IPS-15b (cell line): ENCODE measurements around the gene TVP23C.
"Not testable (repeated sequence)": the region's sequence is repeated elsewhere in the genome, so short reads cannot be mapped to it uniquely, and the experiment has no call there.

Source experiments
- H3K27me3 ChIP-seq: one replicate; pipeline ENCODE4 v1.6.1; 2013; ENCODE audit warnings: low read length; ENCODE audit not compliant: control insufficient read depth, insufficient read depth
- H3K36me3 ChIP-seq: one replicate; pipeline ENCODE4 v1.6.1; 2013; ENCODE audit warnings: low read length; ENCODE audit not compliant: control insufficient read depth, insufficient read depth
- H3K4me1 ChIP-seq: one replicate; pipeline ENCODE4 v1.6.1; 2013; ENCODE audit warnings: mild to moderate bottlenecking, low read length; ENCODE audit not compliant: control insufficient read depth, insufficient read depth
- H3K4me3 ChIP-seq: one replicate; pipeline ENCODE4 v1.5.1; 2013; ENCODE audit warnings: low read depth, low read length
- H3K9ac ChIP-seq: one replicate; pipeline ENCODE4 v1.6.1; 2013; ENCODE audit warnings: low read depth, mild to moderate bottlenecking, low read length
- H3K9me3 ChIP-seq: one replicate; pipeline ENCODE4 v1.6.1; 2013; ENCODE audit warnings: mild to moderate bottlenecking, low read length; ENCODE audit not compliant: control insufficient read depth, insufficient read depth

The TVP23C gene

GRCh38 chr17:15514469-15514868 is 48.8 kb downstream of the TVP23C start:
- no peak overlapping the region for H3K4me3 ChIP-seq
- no peaks in the 10 kb centered on the region for H3K9me3 ChIP-seq
- no peaks in the 10 kb centered on the region for H3K27me3 ChIP-seq
- no peak overlapping the region for H3K9ac ChIP-seq
- no peaks in the 10 kb centered on the region for H3K4me1 ChIP-seq
- peaks cover 3% of the 10 kb centered on the region for H3K36me3 ChIP-seq

DNA sequence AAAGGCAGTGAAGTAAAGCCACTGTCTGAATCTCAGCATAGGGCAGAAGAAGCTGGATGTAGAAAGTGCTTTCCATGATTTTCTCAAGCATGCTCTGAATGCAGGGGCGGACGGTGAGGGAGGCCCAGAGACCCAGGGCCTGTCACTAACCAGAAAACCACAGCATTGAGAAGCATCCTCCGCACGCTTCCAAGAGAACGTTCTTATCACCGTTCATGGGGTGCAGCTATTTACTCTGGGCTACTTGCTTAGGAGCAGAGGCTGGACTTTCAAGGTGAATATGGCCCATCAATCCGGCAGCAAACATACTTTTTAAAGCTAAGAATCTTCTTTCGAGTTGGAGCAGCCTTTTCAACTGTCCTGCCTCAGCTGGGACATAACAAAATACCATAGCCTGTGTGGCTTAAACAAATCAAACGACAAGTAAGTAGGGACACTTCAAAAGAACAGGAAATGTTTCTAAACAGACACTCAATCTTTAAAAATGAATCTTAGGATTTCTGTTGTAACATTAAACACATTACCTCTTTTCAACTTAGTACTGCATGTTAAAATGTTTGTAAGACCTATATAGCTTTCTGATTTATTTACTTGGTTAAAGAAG is 49.3 kb downstream of the TVP23C start:
- Histone ChIP-seq H3K36me3 (peaks cover 3% of the 10 kb centered on the region), H3K9me3 (no peaks in the 10 kb centered on the region), H3K27me3 (no peaks in the 10 kb centered on the region), H3K9ac (no peak overlapping the region), H3K4me1 (no peaks in the 10 kb centered on the region), H3K4me3 (no peak overlapping the region)

DNA sequence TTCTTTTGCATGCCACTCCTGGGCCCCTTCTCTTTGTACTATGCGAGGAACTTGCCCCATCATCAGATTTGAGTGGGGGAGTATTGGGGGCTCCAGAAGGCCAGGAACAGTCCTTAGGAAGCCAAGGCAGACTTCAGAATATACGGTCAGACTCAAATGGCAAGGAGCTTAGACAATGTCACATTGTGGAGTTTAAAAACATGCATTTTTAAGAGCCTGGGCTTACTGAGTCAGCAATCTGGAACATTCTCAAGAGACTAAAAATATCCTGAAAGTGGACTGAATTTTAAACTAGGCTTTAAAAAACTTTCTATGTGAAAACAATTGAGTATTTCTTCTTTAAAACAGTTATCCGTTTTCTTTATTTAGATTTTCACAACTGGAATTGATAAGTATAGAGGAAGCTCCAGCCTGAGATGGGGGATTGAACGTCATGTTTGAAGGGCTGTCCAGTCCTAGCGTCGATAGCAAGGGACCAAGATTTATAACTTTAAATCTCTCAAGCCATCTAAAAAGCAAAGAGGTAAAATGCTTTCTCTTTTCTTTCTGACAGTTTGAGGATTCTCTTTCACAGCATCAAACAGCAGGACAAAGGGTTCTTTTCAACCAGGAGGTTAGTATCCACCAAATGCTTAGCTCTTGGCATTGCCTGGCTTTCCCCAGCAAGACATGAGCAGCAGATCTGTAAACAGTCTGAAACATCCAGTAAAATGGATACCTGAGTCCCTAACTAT is 50.1 kb downstream of the TVP23C start:
- Histone ChIP-seq H3K9ac (no peak overlapping the region), H3K4me1 (no peaks in the 10 kb centered on the region), H3K4me3 (no peak overlapping the region), H3K27me3 (no peaks in the 10 kb centered on the region), H3K36me3 (peaks cover 3% of the 10 kb centered on the region), H3K9me3 (no peaks in the 10 kb centered on the region)

- no peaks in the 10 kb centered on the region for H3K27me3 ChIP-seq
- no peak overlapping the region for H3K4me3 ChIP-seq
- H3K4me1 ChIP-seq, result no peaks in the 10 kb centered on the region
- no peak overlapping the region for H3K9ac ChIP-seq
- peaks cover 3% of the 10 kb centered on the region for H3K36me3 ChIP-seq
- no peaks in the 10 kb centered on the region for H3K9me3 ChIP-seq
Observed at GRCh38 chr17:15512071-15512709, 51.1 kb downstream of the TVP23C start.

DNA sequence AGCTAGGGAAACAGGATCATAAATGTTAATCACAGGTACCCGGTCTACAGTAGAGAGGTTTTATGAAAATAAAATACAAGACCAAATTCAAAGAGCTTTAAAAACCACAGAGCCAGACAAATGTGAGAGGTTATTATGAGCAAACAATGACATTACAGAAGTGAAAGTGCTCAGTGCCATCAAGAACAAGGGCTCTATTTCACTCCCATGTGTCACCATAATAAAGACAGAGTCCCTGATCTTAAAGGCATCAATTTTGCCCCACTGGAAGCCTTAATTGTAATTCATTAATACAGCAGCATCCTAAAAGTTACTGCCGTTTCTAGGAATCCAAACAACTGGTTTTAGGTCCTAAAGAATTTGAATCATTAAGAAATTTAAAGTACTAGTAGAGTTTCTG is 52.1 kb downstream of the TVP23C start:
- H3K27me3 ChIP-seq, result no peaks in the 10 kb centered on the region

GRCh38 chr17:15510361-15510760 is 52.9 kb downstream of the TVP23C start:
- Histone ChIP-seq H3K9me3 (no peaks in the 10 kb centered on the region), H3K4me1 (no peaks in the 10 kb centered on the region), H3K36me3 (peaks cover 3% of the 10 kb centered on the region), H3K27me3 (no peaks in the 10 kb centered on the region), H3K9ac (no peak overlapping the region), H3K4me3 (no peak overlapping the region)

More for the DNA sequence above, 52.1 kb downstream of the TVP23C start:
- Histone ChIP-seq H3K4me3 (no peak overlapping the region), H3K9ac (no peak overlapping the region), H3K9me3 (no peaks in the 10 kb centered on the region), H3K4me1 (no peaks in the 10 kb centered on the region), H3K36me3 (peaks cover 3% of the 10 kb centered on the region)

DNA sequence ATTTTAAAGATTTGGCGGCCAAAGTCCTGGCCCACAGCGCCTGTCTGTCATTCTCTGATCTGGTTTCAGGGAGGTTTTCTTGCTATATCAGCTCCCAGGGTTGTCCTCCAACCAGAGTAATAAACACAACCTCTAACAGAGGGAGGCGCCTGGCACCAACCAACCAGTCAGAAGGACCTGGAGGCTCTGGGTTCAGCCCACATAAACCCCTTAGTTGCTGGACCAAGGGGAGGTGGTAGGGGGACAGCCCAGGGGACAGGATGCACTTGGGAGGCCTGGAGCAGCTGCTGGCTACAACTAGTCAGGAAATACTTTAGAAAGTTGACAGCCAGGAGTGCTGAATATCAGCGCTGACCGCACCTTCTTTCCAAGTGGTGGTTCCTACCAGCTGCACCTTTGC is 54.2 kb downstream of the TVP23C start:
- Histone ChIP-seq H3K4me3 (no peak overlapping the region), H3K4me1 (no peaks in the 10 kb centered on the region), H3K9me3 (no peaks in the 10 kb centered on the region), H3K36me3 (peaks cover 3% of the 10 kb centered on the region), H3K27me3 (no peaks in the 10 kb centered on the region), H3K9ac (no peak overlapping the region)

- Histone ChIP-seq H3K27me3 (no peaks in the 10 kb centered on the region), H3K9me3 (no peaks in the 10 kb centered on the region), H3K4me1 (no peaks in the 10 kb centered on the region), H3K4me3 (no peak overlapping the region), H3K36me3 (no peaks in the 10 kb centered on the region), H3K9ac (no peak overlapping the region)
Observed at GRCh38 chr17:15508466-15508865, 54.8 kb downstream of the TVP23C start.

DNA sequence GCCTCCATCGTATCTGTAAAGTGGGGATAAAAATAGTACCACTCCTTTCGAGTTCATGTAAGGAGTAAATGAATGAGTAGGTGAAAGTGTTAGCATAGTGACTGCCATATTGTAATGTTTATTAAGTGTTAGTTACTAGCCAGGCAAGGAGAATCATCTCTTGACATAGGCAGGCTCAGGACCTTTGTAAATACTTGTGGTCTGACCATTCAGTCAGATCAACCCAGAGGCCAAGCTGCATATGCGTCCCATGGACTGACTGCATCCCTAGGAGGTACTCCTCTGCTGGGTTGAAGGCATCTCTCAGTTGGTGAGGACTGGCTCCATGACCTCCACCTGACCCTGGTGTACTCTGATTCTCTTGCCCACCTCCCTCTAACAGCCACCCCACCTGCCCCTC is 55.4 kb downstream of the TVP23C start:
- H3K36me3 ChIP-seq, result no peaks in the 10 kb centered on the region
- no peaks in the 10 kb centered on the region for H3K4me1 ChIP-seq
- no peak overlapping the region for H3K9ac ChIP-seq
- H3K4me3 ChIP-seq, result no peak overlapping the region
- no peaks in the 10 kb centered on the region for H3K27me3 ChIP-seq
- H3K9me3 ChIP-seq, result no peaks in the 10 kb centered on the region

DNA sequence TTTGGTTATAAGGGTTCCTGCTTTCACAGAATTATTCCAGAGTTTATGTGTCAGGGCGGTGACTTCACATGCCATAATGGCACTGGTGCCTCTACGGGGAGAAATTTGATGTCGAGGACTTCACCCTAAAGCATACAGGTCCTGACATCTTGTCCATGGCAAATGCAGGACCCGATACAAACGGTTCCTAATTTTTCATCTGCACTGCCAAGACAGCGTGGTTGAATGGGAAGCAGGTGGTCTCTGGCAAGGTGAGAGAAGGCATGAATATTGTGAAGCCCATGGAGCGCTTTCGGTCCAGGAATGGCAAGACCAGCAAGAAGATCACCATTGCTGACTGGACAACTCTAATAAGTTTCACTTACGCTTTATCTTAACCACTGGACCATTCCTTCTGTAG is 56.3 kb downstream of the TVP23C start:
- no peaks in the 10 kb centered on the region for H3K4me1 ChIP-seq
- H3K9me3 ChIP-seq, result no peaks in the 10 kb centered on the region
- H3K27me3 ChIP-seq, result no peaks in the 10 kb centered on the region

GRCh38 chr17:15505708-15506107 is 57.6 kb downstream of the TVP23C start:
- H3K36me3 ChIP-seq, H3K9me3 ChIP-seq, H3K9ac ChIP-seq, H3K27me3 ChIP-seq, H3K4me1 ChIP-seq, H3K4me3 ChIP-seq: not testable (repeated sequence)

More for the DNA sequence above, 56.3 kb downstream of the TVP23C start:
- Histone ChIP-seq H3K36me3 (no peaks in the 10 kb centered on the region), H3K4me3 (no peak overlapping the region), H3K9ac (no peak overlapping the region)

DNA sequence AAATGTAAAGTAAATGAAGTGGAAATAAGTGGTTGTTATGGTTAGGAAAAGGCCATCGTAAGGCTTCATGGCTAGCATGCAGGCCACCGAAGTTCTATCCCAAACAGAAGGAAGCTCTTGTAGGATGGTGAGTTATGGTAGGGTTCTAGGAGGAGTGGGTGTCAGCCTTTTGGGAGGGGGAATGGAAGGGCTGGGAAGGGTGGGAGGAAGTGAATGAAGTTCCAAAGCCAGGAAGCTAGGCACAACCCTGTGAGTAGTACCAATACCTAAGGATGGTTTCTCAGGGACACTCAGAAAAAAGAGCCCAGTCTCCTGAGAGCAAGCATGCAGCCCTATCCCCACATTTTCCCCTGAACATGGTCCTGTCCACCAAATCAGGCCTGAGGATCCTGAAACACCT is 59.6 kb downstream of the TVP23C start:
- Histone ChIP-seq H3K36me3 (peaks cover 9% of the 10 kb centered on the region), H3K4me1 (no peaks in the 10 kb centered on the region), H3K9me3 (no peaks in the 10 kb centered on the region), H3K9ac (no peak overlapping the region), H3K4me3 (no peak overlapping the region), H3K27me3 (no peaks in the 10 kb centered on the region)
